ENCODE measurements around the gene ZNF385B.

ZNF385B gene

DNA sequence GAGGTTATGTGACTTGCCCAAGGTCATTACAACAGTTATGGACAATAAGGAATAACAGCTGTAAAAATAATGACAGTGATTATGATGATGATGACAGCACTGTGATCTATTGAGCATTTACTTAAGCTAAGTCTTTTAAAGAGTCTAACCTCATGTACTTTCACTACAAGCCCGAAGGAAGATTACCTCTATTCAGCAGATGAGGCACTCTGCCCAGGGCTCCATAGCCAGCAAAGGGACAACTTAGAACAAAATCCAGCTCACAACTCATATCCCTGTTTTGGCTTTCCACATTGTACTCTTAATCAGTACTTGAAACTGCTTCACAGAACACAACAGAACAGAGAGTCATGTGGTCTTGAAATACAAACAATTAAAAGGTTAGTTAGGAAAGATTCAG, 290.2 kb downstream of the ZNF385B start:
- no peak for TF ChIP-seq NFIC (IDR thresholded peaks at IDR 0.05)
- TF ChIP-seq ZBTB7A (IDR thresholded peaks at IDR 0.05; ENCODE audit: low read depth) = no peak
- TF ChIP-seq FOXM1 (IDR thresholded peaks at IDR 0.05; ENCODE audit: borderline replicate concordance, low read depth) = no peak
- no peak for TF ChIP-seq TAF1 (IDR thresholded peaks at IDR 0.05; ENCODE audit: low read depth)
- TF ChIP-seq USF1 (IDR thresholded peaks at IDR 0.05) = no peak
- no peak for TF ChIP-seq EP300 (IDR thresholded peaks at IDR 0.05; ENCODE audit: borderline replicate concordance)
- no peak for TF ChIP-seq TCF12 (IDR thresholded peaks at IDR 0.05; ENCODE audit: low read depth)
- no peak for TF ChIP-seq EGR1 (IDR thresholded peaks at IDR 0.05)
- TF ChIP-seq YY1 (IDR thresholded peaks at IDR 0.05; ENCODE audit: low read depth) = no peak
- no peak for TF ChIP-seq CEBPB (IDR thresholded peaks at IDR 0.05)

DNA sequence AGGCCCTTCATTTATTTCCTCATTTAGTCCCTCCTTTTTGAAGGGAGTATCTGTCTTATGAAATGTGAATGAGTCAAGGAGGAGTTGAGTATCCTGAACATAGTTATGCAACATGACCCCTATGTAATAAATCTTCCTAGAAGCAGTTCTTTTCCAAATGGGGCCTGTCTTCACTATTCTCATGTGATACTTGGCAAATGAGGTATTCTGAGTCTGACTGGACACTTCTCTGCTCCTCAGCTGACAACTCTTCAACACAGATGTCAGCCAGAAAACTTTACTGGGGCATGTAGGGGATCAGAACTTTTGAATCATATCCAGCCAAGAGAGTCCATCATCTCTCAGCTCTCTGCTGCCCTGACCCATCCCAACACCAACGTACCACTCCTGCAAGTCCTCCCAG, 291.6 kb downstream of the ZNF385B start:
- TF ChIP-seq EP300 (IDR thresholded peaks at IDR 0.05; ENCODE audit: borderline replicate concordance) = no peak
- TF ChIP-seq USF1 (IDR thresholded peaks at IDR 0.05) = no peak
- TF ChIP-seq CEBPB (IDR thresholded peaks at IDR 0.05) = no peak
- no peak for TF ChIP-seq CREB1 (IDR thresholded peaks at IDR 0.05; ENCODE audit: low read depth)
- no peak for TF ChIP-seq REST (IDR thresholded peaks at IDR 0.05; ENCODE audit: low read depth)
- no peak for TF ChIP-seq TAF1 (IDR thresholded peaks at IDR 0.05; ENCODE audit: low read depth)
- no peak for TF ChIP-seq EGR1 (IDR thresholded peaks at IDR 0.05)
- TF ChIP-seq TEAD4 (IDR thresholded peaks at IDR 0.05) = no peak
- no peak for TF ChIP-seq FOXM1 (IDR thresholded peaks at IDR 0.05; ENCODE audit: borderline replicate concordance, low read depth)
- no peak for TF ChIP-seq YY1 (IDR thresholded peaks at IDR 0.05; ENCODE audit: low read depth)

- TF ChIP-seq, protein P1, sequence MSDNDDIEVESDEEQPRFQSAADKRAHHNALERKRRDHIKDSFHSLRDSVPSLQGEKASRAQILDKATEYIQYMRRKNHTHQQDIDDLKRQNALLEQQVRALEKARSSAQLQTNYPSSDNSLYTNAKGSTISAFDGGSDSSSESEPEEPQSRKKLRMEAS (IDR thresholded peaks at IDR 0.05) = no peak
- TF ChIP-seq CREB1 (IDR thresholded peaks at IDR 0.05; ENCODE audit: low read depth) = no peak
- TF ChIP-seq YY1 (IDR thresholded peaks at IDR 0.05; ENCODE audit: low read depth) = no peak
- TF ChIP-seq USF1 (IDR thresholded peaks at IDR 0.05) = no peak
- TF ChIP-seq REST (IDR thresholded peaks at IDR 0.05; ENCODE audit: low read depth) = no peak
- no peak for TF ChIP-seq TEAD4 (IDR thresholded peaks at IDR 0.05)
- no peak for TF ChIP-seq CEBPB (IDR thresholded peaks at IDR 0.05)
- TF ChIP-seq EP300 (IDR thresholded peaks at IDR 0.05; ENCODE audit: borderline replicate concordance) = no peak
- no peak for TF ChIP-seq TCF12 (IDR thresholded peaks at IDR 0.05; ENCODE audit: low read depth)
- TF ChIP-seq RAD21 (IDR thresholded peaks at IDR 0.05; ENCODE audit: low read depth) = no peak
- TF ChIP-seq TAF1 (IDR thresholded peaks at IDR 0.05; ENCODE audit: low read depth) = no peak
- no peak for TF ChIP-seq FOXM1 (IDR thresholded peaks at IDR 0.05; ENCODE audit: borderline replicate concordance, low read depth)
- no peak for TF ChIP-seq NFIC (IDR thresholded peaks at IDR 0.05)
- no peak for TF ChIP-seq ZBTB7A (IDR thresholded peaks at IDR 0.05; ENCODE audit: low read depth)
- no peak for TF ChIP-seq EGR1 (IDR thresholded peaks at IDR 0.05)
Observed at GRCh38 chr2:179565807-179566206, 295.6 kb downstream of the ZNF385B start.

DNA sequence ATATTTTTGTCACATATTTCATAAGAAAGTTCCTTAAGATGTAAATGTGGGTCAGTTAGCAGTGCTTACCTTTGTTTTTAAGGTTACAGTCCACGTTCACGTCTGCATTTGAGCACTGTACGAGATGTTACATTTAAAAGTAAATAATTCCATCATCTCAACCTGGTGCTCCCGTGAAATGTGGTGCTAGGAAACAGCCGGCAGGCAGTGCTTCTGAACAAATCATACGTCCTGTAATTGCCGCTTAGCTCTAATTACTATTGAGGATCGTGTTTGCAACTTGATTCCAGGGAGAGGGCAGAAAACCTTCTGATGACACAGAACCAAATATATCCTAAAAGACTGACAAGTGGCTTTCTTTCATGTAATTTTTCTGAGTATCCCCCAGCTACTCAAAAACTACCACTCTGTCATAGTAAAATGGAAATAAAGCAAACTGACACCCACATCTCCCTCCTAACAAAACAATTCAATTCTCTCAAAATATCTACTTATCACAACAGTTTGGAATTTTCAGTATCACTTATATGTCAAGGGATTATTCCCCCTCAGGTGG, 299.0 kb downstream of the ZNF385B start:
- no peak for TF ChIP-seq REST (IDR thresholded peaks at IDR 0.05; ENCODE audit: low read depth)
- no peak for TF ChIP-seq TEAD4 (IDR thresholded peaks at IDR 0.05)
- TF ChIP-seq USF1 (IDR thresholded peaks at IDR 0.05) = no peak
- no peak for TF ChIP-seq EP300 (IDR thresholded peaks at IDR 0.05; ENCODE audit: borderline replicate concordance)
- TF ChIP-seq YY1 (IDR thresholded peaks at IDR 0.05; ENCODE audit: low read depth) = no peak
- TF ChIP-seq TCF12 (IDR thresholded peaks at IDR 0.05; ENCODE audit: low read depth) = no peak

Measured in Ishikawa (cell line).